ENCODE results near the gene ARFGAP3.

DNA sequence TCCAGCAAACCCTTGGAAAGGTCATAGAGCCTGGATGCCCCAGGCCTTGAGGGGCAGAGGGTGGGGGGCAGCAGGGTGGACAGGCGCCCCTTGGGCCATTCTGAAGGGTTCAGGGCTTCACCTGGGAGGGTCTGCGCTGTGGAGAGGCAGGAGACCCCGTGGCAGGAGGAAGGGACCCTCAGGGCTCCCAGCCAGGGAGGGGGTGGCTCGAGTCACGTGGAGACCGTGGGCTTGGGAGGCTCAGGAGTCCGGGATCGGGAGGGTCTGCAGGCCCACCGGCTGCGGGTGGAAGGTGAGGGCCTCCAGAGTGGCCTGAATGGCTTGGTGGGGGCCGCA, 87.9 kb downstream of the ARFGAP3 start:
- TF ChIP-seq, protein P1, sequence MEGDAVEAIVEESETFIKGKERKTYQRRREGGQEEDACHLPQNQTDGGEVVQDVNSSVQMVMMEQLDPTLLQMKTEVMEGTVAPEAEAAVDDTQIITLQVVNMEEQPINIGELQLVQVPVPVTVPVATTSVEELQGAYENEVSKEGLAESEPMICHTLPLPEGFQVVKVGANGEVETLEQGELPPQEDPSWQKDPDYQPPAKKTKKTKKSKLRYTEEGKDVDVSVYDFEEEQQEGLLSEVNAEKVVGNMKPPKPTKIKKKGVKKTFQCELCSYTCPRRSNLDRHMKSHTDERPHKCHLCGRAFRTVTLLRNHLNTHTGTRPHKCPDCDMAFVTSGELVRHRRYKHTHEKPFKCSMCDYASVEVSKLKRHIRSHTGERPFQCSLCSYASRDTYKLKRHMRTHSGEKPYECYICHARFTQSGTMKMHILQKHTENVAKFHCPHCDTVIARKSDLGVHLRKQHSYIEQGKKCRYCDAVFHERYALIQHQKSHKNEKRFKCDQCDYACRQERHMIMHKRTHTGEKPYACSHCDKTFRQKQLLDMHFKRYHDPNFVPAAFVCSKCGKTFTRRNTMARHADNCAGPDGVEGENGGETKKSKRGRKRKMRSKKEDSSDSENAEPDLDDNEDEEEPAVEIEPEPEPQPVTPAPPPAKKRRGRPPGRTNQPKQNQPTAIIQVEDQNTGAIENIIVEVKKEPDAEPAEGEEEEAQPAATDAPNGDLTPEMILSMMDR (IDR thresholded peaks at IDR 0.05), result no peak
- TF ChIP-seq POLR2A (IDR thresholded peaks at IDR 0.05) (no peak), POLR2AphosphoS5 (IDR thresholded peaks at IDR 0.05) (no peak), EP300 (IDR thresholded peaks at IDR 0.05) (no peak)

Data from sigmoid colon (tissue), 4 donors.